IPS-15b (cell line): Measurements from ENCODE around the gene GOLGA8H.
A peak's percentile ranks its signal among the peaks of the same experiment; 100 is the strongest.
"Not testable (repeated sequence)": the region's sequence is repeated elsewhere in the genome, so short reads cannot be mapped to it uniquely, and the experiment has no call there.

Source experiments
- H3K27me3 ChIP-seq: one replicate; pipeline ENCODE4 v1.6.1; 2013; ENCODE audit warnings: low read length; ENCODE audit not compliant: control insufficient read depth, insufficient read depth
- H3K36me3 ChIP-seq: one replicate; pipeline ENCODE4 v1.6.1; 2013; ENCODE audit warnings: low read length; ENCODE audit not compliant: control insufficient read depth, insufficient read depth
- H3K4me1 ChIP-seq: one replicate; pipeline ENCODE4 v1.6.1; 2013; ENCODE audit warnings: mild to moderate bottlenecking, low read length; ENCODE audit not compliant: control insufficient read depth, insufficient read depth
- H3K4me3 ChIP-seq: one replicate; pipeline ENCODE4 v1.5.1; 2013; ENCODE audit warnings: low read depth, low read length
- H3K9ac ChIP-seq: one replicate; pipeline ENCODE4 v1.6.1; 2013; ENCODE audit warnings: low read depth, mild to moderate bottlenecking, low read length
- H3K9me3 ChIP-seq: one replicate; pipeline ENCODE4 v1.6.1; 2013; ENCODE audit warnings: mild to moderate bottlenecking, low read length; ENCODE audit not compliant: control insufficient read depth, insufficient read depth

Gene GOLGA8H

DNA sequence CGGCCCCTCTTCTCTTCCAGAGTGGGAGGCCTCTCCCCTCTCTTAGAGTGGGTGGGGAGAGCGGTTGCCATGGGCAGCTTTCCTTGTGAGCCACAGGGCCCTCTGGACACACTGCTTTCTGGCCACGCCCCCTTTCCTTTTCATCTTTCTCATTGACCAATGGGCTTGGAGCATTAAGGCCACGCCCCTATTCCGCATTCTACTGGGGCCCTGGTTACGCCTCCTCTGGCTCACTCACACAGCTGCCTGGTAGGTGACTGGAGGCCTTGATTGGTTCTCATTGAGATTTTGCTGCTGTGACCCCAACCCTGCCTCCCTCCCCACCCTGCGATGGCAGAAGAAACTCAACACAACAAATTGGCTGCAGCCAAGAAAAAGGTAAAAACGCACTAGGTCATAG is at the start of gene GOLGA8H:
Gene GOLGA8H (plus strand): TSS at position 233 of the 400 bp plus-strand sequence. CDS start 98 bp downstream, at position 331.
- not testable (repeated sequence) for H3K9ac ChIP-seq, H3K4me3 ChIP-seq, H3K27me3 ChIP-seq, H3K4me1 ChIP-seq, H3K9me3 ChIP-seq, H3K36me3 ChIP-seq

GRCh38 chr15:30566949-30567348 is 36.9 kb upstream of the GOLGA8H start:
- not testable (repeated sequence) for H3K4me1 ChIP-seq

DNA sequence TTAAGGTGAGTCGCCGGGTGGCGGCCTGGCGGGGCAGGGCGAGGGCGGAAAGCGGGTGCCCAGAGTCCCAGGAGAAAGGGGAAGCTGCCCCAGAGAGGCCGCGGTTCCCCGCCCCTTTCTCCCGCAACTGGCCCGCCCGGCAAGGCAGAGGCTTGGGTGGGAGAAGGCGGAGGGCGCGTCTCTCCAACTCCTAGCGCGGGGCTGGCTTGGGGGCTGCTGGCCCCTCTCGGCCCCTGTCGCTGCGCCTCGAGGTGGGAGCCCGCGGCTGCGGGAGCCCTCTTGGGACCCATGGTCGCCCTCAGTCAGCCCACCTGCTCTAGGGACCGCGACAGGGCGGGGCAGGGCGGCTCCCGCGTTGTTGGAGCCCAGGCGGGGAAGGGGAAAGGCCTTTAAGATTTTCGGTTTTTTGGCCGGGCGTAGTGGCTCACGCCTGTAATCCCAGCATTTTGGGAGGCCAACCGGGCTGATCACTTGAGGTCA is 30.8 kb upstream of the GOLGA8H start:
- H3K4me3 ChIP-seq, H3K9me3 ChIP-seq, H3K4me1 ChIP-seq, H3K9ac ChIP-seq, H3K36me3 ChIP-seq, H3K27me3 ChIP-seq: not testable (repeated sequence)

More at GRCh38 chr15:30566949-30567348, 36.9 kb upstream of the GOLGA8H start:
- H3K4me3 ChIP-seq, H3K27me3 ChIP-seq, H3K9ac ChIP-seq, H3K9me3 ChIP-seq, H3K36me3 ChIP-seq: not testable (repeated sequence)

- not testable (repeated sequence) for H3K36me3 ChIP-seq, H3K9ac ChIP-seq, H3K4me3 ChIP-seq, H3K9me3 ChIP-seq, H3K4me1 ChIP-seq, H3K27me3 ChIP-seq
These were observed 24.3 kb upstream of the GOLGA8H start for GRCh38 chr15:30579394-30579970.

DNA sequence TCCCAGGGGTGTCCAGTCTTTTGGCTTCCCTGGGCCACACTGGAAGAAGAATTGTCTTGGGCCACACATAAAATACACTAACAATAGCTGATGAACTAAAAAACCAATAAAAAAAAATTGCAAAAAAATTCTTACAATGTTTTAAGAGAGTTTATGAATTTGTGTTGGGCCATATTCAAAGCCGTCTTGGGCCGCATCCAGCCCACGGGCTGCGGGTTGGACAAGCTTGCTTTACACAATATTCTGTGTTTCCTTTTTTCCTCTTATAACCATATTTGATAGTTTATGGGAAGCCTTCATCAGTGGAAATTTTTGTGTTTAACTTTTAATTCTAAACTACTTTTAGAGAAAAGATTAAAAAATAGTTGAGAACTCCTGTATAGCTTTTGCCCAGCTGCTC is 23.1 kb upstream of the GOLGA8H start:
- not testable (repeated sequence) for H3K9me3 ChIP-seq, H3K27me3 ChIP-seq, H3K4me1 ChIP-seq

DNA sequence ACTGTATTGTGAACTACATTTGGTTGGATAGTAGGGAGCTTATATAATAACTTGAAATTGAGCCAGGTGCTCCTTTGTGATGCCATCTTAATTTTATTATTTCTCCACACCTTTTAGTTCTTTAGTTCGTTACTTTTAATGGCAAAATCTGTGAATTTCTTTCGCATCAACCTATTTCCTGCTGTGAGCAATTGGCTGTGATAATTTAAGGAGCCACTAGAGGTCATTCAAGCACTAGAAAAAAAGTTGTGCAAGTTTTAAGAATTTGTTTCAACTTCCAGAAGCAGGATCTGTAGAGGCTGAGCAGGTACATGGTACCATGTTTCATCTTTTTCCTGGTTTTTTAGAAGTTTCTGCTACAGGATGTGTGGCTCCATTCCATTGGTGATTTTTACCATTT is 4.9 kb upstream of the GOLGA8H start:
- H3K36me3 ChIP-seq, H3K4me3 ChIP-seq, H3K9ac ChIP-seq, H3K9me3 ChIP-seq, H3K27me3 ChIP-seq, H3K4me1 ChIP-seq: not testable (repeated sequence)

More for the DNA sequence above, 23.1 kb upstream of the GOLGA8H start:
- H3K9ac ChIP-seq, H3K36me3 ChIP-seq, H3K4me3 ChIP-seq: not testable (repeated sequence)

DNA sequence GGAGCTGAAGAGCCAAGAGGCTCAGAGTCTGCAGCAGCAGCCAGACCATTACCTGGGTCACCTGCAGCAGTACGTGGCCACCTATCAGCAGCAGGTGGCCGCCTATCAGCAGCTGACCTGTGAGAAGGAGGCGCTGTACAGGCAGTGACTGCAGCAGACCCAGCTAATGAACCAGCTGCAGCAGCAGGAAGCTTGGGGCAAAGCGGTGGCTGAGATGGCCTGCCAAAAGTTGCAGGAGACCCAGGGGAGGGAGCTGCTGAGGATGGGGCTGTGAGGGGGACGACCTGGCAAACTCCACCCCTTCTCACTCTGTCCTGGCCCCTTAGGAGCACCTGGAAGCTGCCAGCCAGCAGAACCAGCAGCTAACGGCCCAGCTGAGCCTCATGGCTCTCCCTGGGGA is 8.4 kb downstream of the GOLGA8H start:
- not testable (repeated sequence) for H3K4me1 ChIP-seq, H3K36me3 ChIP-seq, H3K9me3 ChIP-seq, H3K4me3 ChIP-seq, H3K9ac ChIP-seq, H3K27me3 ChIP-seq

DNA sequence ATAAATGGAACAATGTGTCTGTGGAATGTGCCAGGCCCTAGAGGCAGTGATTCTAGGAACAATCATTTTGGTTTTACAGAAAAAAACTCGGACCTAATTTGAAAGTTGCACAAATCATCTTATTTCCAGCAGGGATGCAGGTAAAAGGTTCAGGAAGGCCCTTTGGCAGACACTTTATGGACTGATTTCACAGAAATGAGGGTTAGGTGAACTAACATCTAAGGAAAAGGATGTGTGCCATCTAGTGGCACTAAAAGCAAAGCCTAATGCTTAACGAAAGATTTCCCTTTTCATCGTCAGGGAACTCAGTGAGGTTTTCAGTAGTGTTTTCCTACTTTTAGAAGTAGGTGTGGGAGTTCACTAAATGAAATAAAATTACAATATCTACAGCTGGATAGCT is 17.5 kb downstream of the GOLGA8H start:
- not testable (repeated sequence) for H3K27me3 ChIP-seq, H3K36me3 ChIP-seq

GRCh38 chr15:30625436-30626193 is 21.8 kb downstream of the GOLGA8H start, which contains the start of gene ARHGAP11B:
ARHGAP11B (plus strand) TSS chr15:30626128.
- H3K27me3 ChIP-seq, H3K9me3 ChIP-seq, H3K4me1 ChIP-seq, H3K36me3 ChIP-seq: not testable (repeated sequence)
- Histone ChIP-seq H3K4me3 (peak within 1 kb of the TSS; percentile 47), H3K9ac (peak within 1 kb of the TSS; percentile 56)

More for the DNA sequence above, 17.5 kb downstream of the GOLGA8H start:
- not testable (repeated sequence) for H3K9ac ChIP-seq, H3K9me3 ChIP-seq, H3K4me1 ChIP-seq, H3K4me3 ChIP-seq

DNA sequence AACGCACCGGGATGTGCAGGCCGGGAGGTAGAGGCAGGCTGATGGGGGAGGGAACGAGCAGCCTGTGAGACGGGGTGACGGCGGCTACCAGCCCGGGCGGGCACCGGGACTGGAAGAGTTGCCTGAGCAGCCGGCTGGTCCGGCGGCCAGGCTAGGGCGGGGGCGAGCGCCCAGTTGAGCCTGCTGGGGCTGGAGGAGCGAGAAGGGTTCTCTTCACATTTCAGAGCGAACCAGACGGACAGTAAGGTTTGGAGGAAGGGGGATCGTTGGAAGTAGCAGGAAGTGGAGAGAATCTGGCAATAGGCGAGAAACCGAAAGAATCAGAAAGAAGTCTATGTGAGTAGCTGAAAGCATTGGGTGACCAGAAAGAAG is 22.4 kb downstream of the GOLGA8H start:
- H3K4me1 ChIP-seq, H3K36me3 ChIP-seq, H3K9me3 ChIP-seq, H3K27me3 ChIP-seq: not testable (repeated sequence)
- H3K9ac ChIP-seq: peak overlapping the region; percentile 56
- H3K4me3 ChIP-seq: peak overlapping the region; percentile 47

DNA sequence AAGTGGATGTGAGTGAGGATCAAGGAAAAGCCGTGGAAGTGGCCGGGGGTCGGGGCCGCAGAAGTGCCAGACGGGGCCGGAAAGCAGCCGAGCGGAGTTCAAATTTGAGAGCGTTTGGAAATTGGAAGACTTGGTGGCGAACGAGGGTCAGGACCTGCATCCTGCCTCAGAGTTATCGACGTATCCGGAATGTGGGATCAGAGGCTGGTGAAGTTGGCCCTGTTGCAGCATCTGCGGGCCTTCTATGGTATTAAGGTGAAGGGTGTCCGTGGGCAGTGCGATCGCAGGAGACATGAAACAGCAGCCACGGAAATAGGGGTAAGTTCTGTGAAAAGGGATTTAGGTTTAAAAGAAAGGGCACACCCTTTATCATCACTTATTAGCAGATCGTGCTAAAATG is 22.8 kb downstream of the GOLGA8H start:
- H3K4me1 ChIP-seq, H3K36me3 ChIP-seq, H3K9ac ChIP-seq, H3K9me3 ChIP-seq, H3K27me3 ChIP-seq: not testable (repeated sequence)
- peak overlapping the region; percentile 47 for H3K4me3 ChIP-seq
